GM10847 (cell line): Measurements from ENCODE around the gene LIN28A.

Experiments used
- POLR2A ChIP-seq: IDR thresholded peaks from 2 replicates; pipeline ENCODE4 v1.6.1; 2011; ENCODE audit not compliant: insufficient read length; ENCODE audit errors: extremely low read depth

Gene LIN28A

DNA sequence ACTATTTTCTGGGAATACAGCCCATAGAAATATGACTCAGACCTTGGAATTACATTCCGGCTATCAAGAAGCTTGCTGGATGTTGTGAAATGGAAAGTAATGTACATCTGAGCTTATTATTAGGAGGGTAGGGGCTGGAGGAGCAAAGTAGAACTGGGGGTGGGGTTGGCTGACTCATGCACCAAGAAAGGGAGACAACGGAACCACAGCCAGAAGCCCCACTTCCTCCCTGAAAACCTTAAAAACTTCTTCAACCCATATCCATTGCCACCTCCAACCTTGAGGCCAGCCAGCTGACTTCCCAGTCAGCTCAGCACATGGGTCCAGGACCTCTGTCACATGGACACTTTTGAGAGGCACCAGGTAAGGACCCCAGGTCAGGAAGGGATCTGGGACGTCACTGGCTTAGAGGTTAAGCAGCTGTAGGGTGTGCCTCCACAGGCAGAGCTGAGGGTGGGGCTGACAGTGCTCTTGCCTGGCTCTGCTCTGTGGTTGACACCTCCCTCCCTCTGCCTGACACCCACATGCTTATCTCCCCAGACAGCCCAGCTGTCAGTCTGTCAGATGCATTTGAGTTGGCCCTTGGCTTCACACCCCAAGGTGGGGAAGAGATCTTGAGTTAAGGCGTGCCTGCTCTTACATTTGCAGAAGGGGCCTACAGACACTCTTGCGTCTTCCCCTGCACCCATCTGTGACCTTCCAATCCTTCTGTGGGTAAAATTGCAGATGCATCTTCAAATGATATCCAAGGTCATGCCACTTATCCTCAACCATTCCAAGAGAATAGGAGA is 32.3 kb upstream of the LIN28A start:
- TF ChIP-seq POLR2A, result no peak

- TF ChIP-seq POLR2A, result no peak
These were observed 31.8 kb upstream of the LIN28A start for GRCh38 chr1:26378879-26379251.

DNA sequence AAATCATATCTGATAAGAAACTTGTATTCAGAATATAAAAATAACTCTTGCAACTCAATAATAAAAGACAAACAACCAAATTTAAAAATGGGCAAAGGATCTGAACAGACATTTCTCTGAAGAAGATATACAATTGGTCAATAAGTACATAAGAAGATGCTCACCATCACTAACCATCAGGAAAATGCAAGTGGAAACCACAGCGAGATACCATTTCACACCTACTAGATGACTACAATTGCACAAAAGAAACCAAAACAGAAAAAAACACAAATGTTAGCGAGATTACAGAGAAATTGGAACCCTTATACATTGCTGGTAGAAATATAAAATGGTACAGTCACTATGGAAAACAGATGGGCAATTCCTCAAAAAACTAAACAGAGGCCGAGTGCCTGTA is 26.5 kb upstream of the LIN28A start:
- no peak for TF ChIP-seq POLR2A

GRCh38 chr1:26387447-26387846 is 23.2 kb upstream of the LIN28A start:
- no peak for TF ChIP-seq POLR2A

- no peak for TF ChIP-seq POLR2A
These were observed 21.7 kb upstream of the LIN28A start for GRCh38 chr1:26388791-26389445.

- no peak for TF ChIP-seq POLR2A
These were observed 20.9 kb upstream of the LIN28A start for GRCh38 chr1:26389604-26390247.

DNA sequence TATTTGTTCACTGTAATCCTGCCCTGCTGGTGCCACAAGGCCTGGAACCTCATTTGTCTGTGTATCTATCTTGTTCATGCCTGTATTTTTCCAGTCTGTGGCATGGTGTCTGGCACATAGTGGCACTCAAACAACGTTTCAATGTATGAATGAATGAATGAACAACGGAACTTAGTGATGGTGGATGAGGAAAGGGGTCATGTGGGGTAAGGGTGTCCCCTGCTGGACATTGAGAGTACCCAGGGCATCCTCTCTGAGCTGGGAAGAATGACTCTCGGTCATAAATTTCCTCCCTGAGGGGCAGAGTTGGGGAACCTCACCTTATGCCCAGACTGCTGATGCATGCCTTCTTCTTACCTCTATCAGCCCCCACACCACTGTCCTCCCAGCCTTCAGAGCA is 19.2 kb upstream of the LIN28A start:
- TF ChIP-seq POLR2A, result no peak

GRCh38 chr1:26395754-26396153 is 14.9 kb upstream of the LIN28A start:
- no peak for TF ChIP-seq POLR2A

DNA sequence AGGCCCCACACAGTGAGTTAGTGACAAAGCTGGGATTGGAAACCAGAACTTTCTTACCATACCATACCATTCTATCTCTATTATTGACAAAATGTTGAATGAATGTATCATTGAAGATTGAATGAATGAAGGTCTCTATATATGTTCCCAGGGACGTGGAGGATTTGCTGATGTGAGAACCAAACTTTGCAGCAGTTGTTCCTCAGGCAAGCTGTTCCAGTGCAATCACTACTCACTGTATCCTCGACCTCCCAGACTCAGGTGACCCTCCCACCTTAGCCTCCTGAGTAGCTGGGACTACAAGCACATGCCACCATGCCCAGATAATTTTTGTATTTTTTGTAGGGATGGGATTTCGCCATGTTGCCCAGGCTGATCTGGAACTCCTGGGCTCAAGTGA is 11.6 kb upstream of the LIN28A start:
- TF ChIP-seq POLR2A, result no peak

- no peak for TF ChIP-seq POLR2A
These were observed 8.7 kb upstream of the LIN28A start for GRCh38 chr1:26401891-26402290.

DNA sequence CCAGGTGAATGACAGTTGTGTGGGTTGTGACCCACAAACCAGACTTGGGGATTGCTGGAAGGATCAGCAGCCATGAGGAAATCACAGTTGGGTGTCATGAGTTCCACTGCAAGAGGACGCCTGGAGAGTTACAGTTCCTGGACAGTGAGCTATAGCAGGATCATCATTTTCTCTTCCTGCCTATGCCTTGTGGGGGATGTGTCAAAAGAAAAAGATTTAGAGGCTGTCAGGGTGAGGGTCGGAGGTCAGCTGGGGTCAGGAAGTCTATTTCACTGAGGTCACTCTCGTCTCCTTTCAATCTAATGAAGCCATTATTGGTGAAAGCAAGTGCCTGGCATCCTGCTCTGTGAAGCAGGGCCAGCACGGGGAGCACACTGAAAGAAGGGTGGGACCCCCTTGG is 7.0 kb upstream of the LIN28A start:
- TF ChIP-seq POLR2A, result no peak

DNA sequence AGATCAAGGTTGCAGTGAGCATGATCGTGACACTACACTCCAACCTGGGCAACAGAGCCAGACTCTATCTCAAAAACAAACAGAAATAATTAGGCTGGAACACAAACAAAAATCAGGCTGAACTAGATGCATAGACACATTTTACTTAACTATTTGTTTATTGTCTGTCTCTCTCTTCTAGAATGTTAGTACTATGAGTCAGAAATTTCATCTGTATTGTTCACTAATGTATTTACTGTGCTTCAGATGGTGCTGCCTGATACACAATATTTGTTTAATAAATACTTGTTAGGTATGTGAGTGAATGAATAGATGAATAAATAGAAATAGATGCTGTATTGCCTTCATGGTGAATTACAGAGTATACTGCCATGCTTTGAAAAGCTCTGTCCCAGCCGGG is 6.0 kb upstream of the LIN28A start:
- TF ChIP-seq POLR2A, result no peak

DNA sequence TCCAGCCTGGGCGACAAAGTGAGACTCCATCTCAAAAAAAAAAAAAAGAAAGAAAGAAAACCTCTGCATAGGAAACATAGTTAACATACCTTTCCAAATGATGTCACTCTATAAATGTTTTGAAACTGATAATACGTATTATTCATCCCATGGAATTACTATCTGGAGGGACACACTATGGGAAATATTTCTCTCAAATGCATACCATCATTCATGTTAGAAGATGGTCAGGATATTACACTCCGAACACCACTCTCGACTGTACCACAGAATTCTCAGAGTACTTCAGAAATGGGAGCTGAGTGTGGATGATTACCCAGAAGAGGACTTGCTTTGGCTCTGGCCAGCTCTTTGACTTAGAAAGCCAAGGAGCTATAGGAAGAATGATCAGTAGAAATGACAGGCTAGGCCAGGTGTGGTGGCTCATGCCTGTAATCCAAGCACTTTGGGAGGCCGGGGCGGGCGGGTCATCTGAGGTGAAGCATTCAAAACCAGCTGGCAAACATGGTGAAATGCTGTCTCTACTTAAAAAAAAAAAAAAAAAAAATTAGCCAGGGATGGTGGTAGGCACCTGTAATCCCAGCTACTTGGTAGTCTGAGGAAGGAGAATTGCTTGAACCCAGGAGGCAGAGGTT is 5.2 kb upstream of the LIN28A start:
- TF ChIP-seq POLR2A, result no peak

DNA sequence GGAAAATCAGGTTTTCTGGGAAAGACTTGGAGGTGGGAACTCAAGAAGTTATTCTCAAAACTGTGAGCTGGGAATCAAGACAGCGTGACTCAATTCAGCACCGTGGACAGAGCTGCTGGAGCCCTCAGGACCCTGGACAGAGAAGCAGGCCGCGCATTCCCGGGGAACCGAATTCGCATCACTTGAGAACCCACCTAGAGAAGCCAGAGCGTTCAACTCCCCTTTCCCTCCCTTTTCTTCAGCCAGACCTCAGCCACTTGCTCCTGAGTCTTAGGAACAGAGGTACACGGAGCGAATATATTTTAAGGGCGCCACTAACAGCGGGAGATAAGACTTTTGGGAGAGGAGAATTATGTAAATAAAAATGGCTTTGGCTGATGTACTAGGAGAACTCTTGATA is 2.0 kb upstream of the LIN28A start:
- TF ChIP-seq POLR2A, result no peak

- TF ChIP-seq POLR2A, result no peak
These were observed 1.3 kb upstream of the LIN28A start for GRCh38 chr1:26409191-26409807.
